ENCODE measurements around the gene RBM33.

The RBM33 gene

DNA sequence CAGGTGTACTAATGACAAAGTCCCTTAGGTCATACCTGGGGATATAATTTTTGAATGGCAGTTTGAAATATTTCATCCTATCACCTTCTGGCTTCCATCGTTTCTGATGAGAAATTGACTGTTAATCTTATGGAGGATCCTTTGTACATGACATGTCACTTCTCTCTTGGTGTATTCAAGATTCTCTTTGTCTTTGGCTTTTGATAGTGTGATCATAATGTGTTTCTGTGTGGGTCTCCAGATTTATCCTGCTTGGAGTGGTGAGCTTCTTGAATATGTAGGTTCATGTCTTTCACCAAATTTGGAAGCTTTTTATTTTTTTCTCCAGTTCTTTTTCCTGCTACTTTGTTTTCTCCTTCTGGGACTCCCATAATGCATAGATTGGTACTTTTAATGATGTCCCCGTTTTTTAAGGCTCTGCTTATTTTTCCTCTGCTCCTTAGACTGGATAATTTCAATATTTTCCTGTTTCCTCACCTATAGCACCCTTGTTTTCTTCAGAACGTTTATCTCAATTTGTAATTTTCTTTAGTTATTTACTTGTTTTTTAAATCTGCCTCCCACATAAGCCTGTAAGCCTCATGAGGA, 4.4 kb downstream of the RBM33 start:
- H3K27me3 ChIP-seq (replicated peaks; ENCODE audit: insufficient read depth, low read length) = no peaks in the 10 kb centered on the region
- no peak overlapping the region for H3K4me2 ChIP-seq (ENCODE audit: low read depth, low read length)
- H4K20me1 ChIP-seq (ENCODE audit: insufficient read depth, low read length) = peaks cover 26% of the 10 kb centered on the region
- H3F3A ChIP-seq (ENCODE audit: insufficient read depth, low read length) = peaks cover 7% of the 10 kb centered on the region
- no peaks in the 10 kb centered on the region for H3K9me2 ChIP-seq (replicated peaks; ENCODE audit: insufficient read depth, low read length)
- H3K4me1 ChIP-seq (ENCODE audit: low read length) = peaks cover 16% of the 10 kb centered on the region
- H3K79me2 ChIP-seq (ENCODE audit: low read length) = peaks cover 96% of the 10 kb centered on the region
- no peaks in the 10 kb centered on the region; the same call in 1 of the 2 replicates for H3K9me3 ChIP-seq (replicated peaks; ENCODE audit: insufficient read depth, low read length)
- H3K27ac ChIP-seq (ENCODE audit: low read length) = no peak overlapping the region
- peaks cover 36% of the 10 kb centered on the region for H3K36me3 ChIP-seq (replicated peaks; ENCODE audit: insufficient read depth, low read length)
- TF ChIP-seq, protein P1, sequence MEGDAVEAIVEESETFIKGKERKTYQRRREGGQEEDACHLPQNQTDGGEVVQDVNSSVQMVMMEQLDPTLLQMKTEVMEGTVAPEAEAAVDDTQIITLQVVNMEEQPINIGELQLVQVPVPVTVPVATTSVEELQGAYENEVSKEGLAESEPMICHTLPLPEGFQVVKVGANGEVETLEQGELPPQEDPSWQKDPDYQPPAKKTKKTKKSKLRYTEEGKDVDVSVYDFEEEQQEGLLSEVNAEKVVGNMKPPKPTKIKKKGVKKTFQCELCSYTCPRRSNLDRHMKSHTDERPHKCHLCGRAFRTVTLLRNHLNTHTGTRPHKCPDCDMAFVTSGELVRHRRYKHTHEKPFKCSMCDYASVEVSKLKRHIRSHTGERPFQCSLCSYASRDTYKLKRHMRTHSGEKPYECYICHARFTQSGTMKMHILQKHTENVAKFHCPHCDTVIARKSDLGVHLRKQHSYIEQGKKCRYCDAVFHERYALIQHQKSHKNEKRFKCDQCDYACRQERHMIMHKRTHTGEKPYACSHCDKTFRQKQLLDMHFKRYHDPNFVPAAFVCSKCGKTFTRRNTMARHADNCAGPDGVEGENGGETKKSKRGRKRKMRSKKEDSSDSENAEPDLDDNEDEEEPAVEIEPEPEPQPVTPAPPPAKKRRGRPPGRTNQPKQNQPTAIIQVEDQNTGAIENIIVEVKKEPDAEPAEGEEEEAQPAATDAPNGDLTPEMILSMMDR (IDR thresholded peaks at IDR 0.05; ENCODE audit: low read length) = no peak
- TF ChIP-seq EZH2 (optimal IDR thresholded peaks at IDR 0.05; ENCODE audit: low read depth, low read length) (no peak), EZH2phosphoT487 (IDR thresholded peaks at IDR 0.05; ENCODE audit: low read length) (no peak)
- no peak overlapping the region for H3K9ac ChIP-seq (ENCODE audit: low read length)
- no peak overlapping the region for H2AFZ ChIP-seq (ENCODE audit: low read length)
- H3K4me3 ChIP-seq (ENCODE audit: low read length) = no peak overlapping the region
- DNase-seq = no peak

DNA sequence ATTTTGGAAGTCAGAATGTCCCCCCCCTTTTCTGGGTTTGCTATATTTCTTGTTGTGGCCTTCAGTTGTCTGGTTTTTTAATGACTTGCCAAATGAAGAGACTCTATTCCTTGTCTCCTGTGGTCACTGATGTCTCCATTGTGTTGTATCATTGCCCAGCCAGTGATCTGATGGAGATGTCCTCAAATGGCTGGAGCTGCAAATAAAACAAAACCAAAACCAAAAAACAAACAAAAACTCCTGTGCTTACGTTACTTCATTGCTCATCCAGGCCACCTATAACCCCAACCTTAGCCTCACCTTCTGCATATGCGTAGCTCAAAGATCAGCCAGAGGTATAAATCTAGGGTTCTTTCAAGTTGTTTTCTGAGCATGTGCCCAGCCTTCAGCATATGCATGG, 5.1 kb downstream of the RBM33 start:
- H3K9me3 ChIP-seq (replicated peaks; ENCODE audit: insufficient read depth, low read length) = no peaks in the 10 kb centered on the region; the same call in 1 of the 2 replicates
- no peak overlapping the region for H3K4me2 ChIP-seq (ENCODE audit: low read depth, low read length)
- no peak overlapping the region for H3K4me3 ChIP-seq (ENCODE audit: low read length)
- TF ChIP-seq EZH2phosphoT487 (IDR thresholded peaks at IDR 0.05; ENCODE audit: low read length) = no peak
- TF ChIP-seq, protein P1 (IDR thresholded peaks at IDR 0.05; ENCODE audit: low read length) = no peak
- TF ChIP-seq EZH2 (optimal IDR thresholded peaks at IDR 0.05; ENCODE audit: low read depth, low read length) = no peak
- no peak overlapping the region for H3K9ac ChIP-seq (ENCODE audit: low read length)
- H3K4me1 ChIP-seq (ENCODE audit: low read length) = peaks cover 16% of the 10 kb centered on the region
- H4K20me1 ChIP-seq (ENCODE audit: insufficient read depth, low read length) = peaks cover 34% of the 10 kb centered on the region
- no peak overlapping the region for H2AFZ ChIP-seq (ENCODE audit: low read length)
- H3F3A ChIP-seq (ENCODE audit: insufficient read depth, low read length) = peaks cover 5% of the 10 kb centered on the region
- no peak overlapping the region for H3K27ac ChIP-seq (ENCODE audit: low read length)
- no peaks in the 10 kb centered on the region for H3K9me2 ChIP-seq (replicated peaks; ENCODE audit: insufficient read depth, low read length)
- no peaks in the 10 kb centered on the region for H3K27me3 ChIP-seq (replicated peaks; ENCODE audit: insufficient read depth, low read length)
- DNase-seq = no peak
- peaks cover 36% of the 10 kb centered on the region for H3K36me3 ChIP-seq (replicated peaks; ENCODE audit: insufficient read depth, low read length)
- peaks cover 100% of the 10 kb centered on the region for H3K79me2 ChIP-seq (ENCODE audit: low read length)

DNA sequence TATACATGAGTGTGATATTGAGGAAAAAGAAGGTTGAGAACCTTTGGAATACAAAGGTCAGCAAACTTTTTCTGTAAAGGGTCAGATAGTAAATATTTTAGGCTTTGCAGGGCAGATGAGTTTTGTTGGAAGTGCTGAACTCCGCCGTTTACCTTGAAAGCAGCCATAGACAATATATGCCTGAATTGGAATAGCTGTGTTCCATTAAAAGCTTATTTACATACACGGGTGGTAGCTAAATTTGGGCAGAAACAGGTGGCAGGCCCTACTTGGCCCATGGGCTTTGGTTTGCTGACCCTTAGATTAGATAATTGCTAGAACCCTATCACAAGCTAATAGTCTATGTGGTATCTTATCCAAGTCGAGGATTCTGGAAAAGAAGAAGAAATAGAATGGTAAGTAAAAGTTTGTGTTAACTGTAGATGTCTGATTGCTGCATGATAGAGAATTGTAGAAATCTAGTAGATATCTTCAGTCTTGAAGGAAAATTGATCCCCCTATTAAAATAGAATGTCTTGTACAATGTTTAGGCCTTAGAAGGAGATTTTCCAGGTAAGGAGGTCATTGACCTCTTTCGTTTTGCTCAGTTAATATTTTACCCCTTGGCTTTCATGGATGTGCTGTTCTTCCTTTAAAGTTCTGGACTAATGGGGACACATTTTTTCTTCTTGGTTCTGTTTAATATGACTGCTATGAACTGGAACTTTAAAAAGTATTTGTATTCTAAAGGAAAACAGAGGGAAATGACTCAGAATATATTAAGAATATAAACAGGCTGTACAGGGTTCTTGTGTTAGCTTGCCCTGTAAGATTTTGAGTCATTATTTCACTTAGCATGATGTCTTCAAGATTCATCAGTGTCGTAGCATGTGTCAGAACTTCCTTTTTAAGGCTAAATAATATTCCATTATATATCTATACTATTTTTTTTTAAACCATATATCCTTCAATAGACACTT, 8.0 kb downstream of the RBM33 start:
- no peak for DNase-seq
- Histone ChIP-seq H2AFZ (ENCODE audit: low read length) (no peak overlapping the region), H3K27me3 (replicated peaks; ENCODE audit: insufficient read depth, low read length) (no peaks in the 10 kb centered on the region), H3K27ac (ENCODE audit: low read length) (no peak overlapping the region), H3K79me2 (ENCODE audit: low read length) (peaks cover 100% of the 10 kb centered on the region), H3K9me2 (replicated peaks; ENCODE audit: insufficient read depth, low read length) (no peaks in the 10 kb centered on the region), H3K9me3 (replicated peaks; ENCODE audit: insufficient read depth, low read length) (no peaks in the 10 kb centered on the region; the same call in 1 of the 2 replicates), H3K4me1 (ENCODE audit: low read length) (no peaks in the 10 kb centered on the region), H3K4me2 (ENCODE audit: low read depth, low read length) (no peak overlapping the region), H4K20me1 (ENCODE audit: insufficient read depth, low read length) (peaks cover 49% of the 10 kb centered on the region), H3F3A (ENCODE audit: insufficient read depth, low read length) (no peaks in the 10 kb centered on the region; the same call in 1 of the 2 replicates), H3K9ac (ENCODE audit: low read length) (no peak overlapping the region), H3K36me3 (replicated peaks; ENCODE audit: insufficient read depth, low read length) (peaks cover 23% of the 10 kb centered on the region), H3K4me3 (ENCODE audit: low read length) (no peak overlapping the region)
- no peak for TF ChIP-seq EZH2phosphoT487 (IDR thresholded peaks at IDR 0.05; ENCODE audit: low read length)
- TF ChIP-seq, protein P1 (IDR thresholded peaks at IDR 0.05; ENCODE audit: low read length) = no peak
- TF ChIP-seq EZH2 (optimal IDR thresholded peaks at IDR 0.05; ENCODE audit: low read depth, low read length) = no peak
